Endothelial cell of hepatic sinusoid (primary cell): ENCODE results near the gene RETREG2.

Source experiments
- in situ Hi-C: cut with HindIII; loops from 2 replicates; pipeline ENCODE4 v1.10.0; 2017; ENCODE audit warnings: low sequenced_read_pairs

Gene RETREG2

DNA sequence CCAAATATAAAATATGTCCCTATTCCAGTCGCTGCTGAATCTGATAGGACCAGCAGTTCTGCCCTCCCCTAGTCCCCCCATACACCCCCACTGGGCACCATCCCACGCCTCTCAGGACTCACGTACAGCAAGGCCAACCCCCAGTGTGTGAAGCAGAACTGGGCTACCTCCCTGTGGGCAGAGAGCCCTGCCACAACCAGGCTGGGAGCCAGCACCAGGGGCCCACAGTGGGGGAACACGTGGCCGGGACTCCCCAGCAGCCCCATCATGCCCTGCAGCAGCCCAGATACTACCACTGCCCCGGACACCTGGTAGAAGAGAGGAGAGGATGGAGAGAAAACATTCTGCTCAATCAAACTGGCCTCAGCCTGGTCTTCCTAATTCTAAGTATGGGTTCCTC, 9.5 kb upstream of the RETREG2 start:
- in situ Hi-C loops: no loop called here

DNA sequence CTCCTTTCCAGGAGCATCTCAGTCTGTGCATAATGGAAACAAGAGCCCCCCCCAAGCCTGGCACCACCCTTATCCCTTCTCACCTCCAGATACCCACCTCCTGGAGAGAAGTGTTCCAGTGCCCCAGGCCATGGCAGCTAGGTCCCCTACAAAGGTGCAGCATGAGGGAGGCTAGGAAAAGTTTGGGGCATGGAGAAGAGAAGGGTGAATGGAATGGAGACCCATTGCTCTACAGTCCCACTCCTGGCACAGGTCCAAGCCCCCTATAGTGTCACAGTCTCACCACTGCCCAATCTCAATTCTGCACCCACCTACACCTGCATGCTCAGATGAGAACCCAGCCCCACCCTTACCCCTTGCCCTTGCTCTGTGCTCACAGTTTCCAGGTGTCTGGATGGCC, 9.1 kb upstream of the RETREG2 start:
- in situ Hi-C loops: no loop called here

DNA sequence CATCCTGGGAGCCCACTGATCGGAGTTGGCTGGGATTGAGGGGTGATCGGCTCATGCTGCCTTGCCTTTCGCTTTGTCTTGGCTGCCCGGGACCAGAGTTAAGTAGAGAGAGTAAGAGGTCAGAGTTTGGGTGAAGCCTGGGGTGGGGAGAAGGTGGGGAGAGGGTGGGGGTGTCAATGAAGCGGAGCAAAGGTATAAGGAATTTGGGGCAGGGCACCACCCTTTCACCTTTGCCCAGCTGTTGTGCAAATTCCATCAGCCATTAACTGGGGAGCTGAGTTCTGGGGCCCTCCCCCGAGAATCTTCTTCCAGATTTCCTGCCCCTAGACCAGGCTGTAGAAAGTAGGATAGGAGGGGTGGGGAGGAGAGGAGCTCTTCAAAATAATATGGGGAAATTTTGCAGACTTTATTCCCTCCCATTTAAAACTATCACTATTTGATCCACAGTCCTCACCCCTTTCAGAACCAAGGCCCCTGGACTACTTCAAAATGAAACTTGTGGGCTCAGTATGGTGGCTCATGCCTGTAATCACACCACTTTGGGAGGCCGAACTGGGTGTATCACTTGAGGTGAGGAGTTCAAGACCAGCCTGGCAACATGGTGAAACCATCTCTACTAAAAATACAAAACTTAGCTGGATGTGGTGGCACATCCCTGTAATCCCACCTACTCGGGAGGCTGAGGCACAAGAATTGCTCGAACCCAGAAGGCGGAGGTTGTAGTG, 8.0 kb upstream of the RETREG2 start, which contains the start of gene SLC23A3:
TSS of gene SLC23A3 (minus strand) at position 100 of the 725 bp plus-strand sequence. CDS start at position 55, 45 bp downstream.
- in situ Hi-C loops: no loop called here

DNA sequence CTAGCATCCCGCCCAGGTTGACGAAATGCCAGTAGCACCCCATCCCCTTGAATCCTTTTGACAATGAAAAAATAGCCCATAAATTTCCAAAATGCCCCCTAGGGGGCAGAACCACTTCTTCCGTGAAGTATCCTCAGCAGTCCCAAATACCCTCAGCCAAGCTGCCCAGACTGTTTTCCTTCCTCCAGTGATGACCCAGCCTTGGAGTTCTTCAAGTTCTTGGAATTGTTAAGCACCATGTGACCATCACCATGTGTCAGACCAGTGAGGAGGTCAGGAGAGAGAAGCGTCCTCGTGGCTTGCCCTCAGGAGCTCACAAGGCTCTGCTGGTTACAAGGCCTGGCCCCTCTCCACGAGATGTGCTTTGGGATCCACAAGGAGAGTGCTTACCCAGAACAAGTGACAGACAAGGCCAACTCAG, 6.8 kb upstream of the RETREG2 start:
- in situ Hi-C loops: no loop called here

DNA sequence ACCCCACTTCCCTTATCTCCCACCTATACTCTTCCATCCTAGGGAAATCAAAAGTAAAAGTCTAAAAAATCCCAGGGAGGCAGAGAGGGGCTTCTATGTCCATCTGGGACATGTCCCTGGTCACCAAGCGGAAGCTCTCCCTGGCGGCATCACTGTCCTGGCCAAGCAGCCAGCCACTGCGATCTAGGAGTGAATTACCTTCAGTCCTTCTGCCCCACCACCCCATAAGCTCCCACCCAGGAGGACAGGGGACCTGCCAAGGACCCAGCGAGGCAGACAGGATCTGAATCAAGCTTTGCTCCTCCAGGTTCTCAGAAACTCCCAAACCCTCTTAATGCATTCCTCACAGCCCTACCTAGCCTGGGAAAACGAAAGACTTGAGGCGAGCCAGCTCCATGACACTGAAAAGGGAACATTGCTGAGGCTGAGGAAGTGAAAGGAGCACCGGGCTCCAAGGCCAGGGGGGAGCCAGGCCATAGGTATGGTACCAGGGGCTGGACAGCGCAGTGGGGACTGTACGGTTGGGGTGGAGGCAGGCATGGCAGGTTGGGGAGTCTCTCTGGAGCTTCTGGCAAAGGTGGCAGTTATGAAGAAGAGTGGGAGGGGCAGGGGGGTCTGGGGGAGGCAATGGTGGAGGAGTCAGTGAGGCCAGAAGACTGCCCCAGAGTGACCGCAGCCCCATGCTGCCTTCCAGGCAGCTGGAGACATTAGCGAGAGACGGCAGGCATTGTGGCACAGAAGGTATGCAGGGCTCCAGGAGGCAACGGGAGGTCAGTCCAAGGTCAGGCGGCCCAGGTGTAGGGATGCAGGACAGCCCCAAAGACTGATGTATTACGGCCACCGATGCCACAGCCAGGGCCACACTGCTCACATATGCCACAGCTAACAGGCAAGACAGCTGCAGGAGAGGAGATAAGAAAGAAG, 5.6 kb upstream of the RETREG2 start:
- in situ Hi-C loops: no loop called here

DNA sequence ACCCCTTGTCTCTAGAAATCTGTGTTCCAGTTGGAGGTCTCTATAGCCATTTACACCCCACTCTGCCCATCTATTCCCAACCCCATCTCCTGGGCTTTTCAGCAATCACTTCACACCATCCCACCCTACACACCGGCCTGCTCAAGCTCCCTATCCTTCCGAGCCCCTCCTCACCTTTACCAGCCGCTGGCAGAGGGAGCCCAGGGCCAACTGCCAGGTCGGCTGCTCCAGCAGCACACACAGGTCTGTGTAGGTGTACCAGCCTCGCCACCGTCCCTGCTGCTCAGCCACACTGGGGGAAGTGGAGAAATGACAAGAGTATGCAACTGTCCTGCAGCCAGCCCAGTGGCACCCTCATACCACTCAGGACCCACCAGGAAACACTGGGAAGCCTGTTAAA, 4.9 kb upstream of the RETREG2 start:
- in situ Hi-C loops: no loop called here

DNA sequence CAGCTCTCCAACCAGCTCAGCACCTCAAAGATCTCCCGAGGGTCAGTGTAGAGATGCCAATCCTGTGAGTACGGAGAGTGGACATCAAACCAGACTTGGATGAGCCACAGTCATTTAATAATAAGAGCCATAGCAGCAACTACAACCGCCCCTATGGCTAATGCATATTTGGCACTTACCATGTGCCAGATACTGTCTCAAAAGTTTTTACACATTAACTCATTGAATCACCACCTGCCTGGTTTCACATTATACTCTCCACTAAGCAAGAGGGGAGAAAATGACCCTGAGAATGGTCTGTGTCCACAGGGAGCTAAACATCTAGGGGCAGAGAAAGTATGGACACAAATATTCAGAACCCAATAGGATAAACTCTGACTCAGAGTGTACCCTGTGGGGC, 3.9 kb upstream of the RETREG2 start:
- in situ Hi-C loops: no loop called here

DNA sequence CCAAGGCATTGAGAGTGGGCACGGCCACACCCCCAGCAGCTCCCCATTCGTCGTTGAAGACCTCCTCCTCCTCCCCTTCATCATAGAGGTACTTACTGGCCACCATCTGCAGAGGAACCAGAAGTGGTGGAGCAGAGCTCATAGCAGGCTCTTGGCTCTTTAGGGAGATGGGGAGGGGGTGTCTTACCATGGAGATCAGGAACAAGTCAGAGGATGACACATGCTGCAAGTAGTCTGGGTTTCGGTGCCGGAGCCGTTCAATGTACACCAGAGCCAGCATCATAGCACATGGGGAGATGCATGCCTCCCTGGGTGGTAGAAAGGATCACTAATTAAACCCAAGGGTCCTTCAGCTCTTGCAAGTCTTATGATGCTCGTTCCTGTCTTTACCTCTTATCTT, 3.3 kb upstream of the RETREG2 start:
- in situ Hi-C loops: no loop called here

DNA sequence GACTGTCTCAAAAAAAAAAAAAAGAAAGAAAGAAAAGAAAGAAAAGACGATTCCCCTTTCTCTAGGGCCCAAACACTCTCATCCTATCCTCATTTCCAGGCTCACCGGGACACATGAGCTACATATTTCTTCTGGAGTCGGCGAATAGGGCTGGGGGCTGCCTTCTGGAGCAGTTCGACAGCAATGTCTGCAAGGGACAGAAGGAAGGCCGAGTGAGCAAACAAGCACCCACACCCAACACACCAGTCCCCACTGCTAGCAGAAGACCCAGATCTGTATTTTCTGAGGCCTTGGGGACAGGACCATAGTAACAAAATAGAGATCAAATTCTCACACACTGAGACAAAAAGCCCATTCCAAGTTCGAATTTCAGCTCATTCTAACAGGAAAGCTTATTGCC, 2.6 kb upstream of the RETREG2 start:
- in situ Hi-C loops: no loop called here

DNA sequence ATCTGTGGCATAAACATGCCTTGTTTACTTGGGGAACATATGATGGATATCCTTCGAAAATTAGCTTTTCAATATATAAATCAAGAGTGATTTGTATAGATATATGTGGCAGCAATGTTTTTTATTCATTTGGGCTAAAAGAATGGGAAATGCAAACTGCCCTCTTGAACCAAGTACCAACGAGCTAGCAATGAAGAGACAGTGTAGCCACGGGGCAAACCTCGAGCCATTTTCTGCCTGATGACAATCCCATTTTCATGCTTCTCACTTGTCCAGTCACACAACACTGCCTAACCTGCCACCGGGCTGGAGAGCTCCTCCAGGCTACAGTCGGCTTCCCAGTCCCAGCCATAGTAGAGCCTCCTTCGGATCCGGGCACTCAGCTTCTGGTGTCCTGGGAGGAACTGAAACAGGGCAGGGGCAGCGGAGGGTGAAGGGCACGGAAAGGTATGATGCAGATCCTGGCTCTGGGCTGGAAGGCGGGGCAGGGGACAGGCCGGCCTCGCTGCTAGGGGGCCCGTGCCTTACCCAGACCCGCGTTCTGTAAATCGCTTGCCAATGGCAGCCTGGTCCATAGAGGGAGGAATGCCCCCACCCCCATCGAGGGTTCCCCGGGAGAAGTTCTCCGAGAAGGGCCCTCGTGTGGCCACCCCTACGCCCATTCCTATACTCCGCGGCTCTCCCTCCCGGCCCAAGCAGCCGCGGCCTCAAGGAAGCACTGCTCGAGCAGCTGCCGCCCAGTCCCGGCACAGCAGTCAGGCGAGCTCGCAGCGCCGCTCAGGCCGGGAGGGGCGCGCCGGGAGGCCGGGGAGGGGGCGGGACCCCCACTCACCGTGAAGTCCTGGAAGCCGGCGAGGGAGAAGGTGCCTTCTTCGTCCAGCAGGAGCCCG, 1.9 kb upstream of the RETREG2 start:
- in situ Hi-C loops: no loop called here

DNA sequence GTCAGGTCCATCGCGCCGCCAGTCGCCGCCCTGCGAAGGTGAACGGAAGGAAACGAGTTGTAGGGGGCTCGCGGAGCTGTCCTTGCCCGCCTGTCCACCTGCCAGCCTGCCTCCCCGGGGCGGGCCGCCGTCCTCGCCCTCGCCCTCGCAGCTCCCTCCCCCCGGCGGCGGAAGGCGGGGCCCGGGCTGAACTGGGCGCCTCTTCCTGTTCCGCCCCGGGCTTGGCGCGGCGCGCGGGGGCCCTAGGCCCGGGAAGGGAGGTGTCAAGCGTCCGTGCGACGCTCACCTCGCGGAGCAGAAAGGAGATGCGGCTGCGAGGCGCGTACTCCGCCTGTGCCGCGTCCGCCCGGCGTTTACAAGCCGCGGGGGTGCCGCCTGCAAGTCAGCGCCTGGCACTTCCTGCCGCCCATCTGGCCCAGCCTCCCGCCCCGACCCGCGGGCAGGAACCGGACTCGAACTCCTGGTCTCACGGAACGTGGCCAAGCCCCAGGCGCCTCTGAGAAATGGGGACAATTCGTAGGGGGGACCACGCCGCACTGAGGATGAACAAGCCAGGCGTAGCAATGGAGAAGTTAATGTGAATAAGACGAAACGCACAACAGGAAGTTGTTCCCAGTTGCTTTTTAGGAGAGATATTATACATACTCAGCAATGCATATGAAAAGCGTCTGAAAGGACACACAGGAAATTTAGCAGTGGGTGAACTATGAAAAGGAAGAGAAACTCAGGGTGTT, 1.1 kb upstream of the RETREG2 start, which contains the start of gene CNPPD1:
TSS of gene CNPPD1 (minus strand) at position 108 of the 734 bp plus-strand sequence. CDS start at position 11, 97 bp downstream.
- in situ Hi-C loops: no loop called here

DNA sequence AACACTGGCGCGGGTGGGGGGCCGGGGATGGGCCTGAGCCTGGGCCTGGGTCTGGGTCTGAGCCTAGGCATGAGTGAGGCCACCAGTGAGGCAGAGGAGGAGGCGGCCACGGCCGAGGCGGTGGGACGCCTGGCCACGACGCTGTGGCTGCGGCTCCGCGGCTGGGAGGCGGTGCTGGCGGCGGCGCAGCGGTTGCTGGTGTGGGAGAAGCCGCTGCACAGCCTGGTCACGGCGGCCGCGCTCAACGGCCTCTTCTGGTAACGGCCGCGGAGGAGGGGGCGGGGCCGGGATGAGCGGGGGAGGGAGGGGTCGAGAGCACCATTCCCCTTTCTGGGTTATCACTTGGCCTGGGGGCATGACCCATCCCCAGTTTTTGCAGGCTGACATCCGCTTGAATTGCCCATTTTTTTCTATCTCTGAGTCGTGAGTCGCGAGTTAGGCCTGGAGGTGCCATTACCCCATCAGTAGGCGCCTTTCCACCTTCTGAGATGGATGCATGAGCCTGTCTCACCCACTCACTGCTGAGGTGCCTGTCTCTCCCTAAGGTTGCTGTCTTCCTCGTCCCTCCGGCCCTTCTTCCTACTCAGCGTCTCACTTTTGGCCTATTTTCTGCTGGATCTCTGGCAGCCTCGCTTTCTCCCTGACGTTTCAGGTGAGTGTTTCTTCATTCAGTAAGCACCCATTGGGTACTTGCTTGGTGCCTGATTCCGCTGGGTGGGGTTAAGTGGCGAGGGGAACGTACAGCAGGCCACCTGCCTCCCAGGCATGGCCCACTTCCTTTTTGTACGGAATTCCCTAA, 501 bp downstream of the RETREG2 start:
- in situ Hi-C loops: no loop called here

DNA sequence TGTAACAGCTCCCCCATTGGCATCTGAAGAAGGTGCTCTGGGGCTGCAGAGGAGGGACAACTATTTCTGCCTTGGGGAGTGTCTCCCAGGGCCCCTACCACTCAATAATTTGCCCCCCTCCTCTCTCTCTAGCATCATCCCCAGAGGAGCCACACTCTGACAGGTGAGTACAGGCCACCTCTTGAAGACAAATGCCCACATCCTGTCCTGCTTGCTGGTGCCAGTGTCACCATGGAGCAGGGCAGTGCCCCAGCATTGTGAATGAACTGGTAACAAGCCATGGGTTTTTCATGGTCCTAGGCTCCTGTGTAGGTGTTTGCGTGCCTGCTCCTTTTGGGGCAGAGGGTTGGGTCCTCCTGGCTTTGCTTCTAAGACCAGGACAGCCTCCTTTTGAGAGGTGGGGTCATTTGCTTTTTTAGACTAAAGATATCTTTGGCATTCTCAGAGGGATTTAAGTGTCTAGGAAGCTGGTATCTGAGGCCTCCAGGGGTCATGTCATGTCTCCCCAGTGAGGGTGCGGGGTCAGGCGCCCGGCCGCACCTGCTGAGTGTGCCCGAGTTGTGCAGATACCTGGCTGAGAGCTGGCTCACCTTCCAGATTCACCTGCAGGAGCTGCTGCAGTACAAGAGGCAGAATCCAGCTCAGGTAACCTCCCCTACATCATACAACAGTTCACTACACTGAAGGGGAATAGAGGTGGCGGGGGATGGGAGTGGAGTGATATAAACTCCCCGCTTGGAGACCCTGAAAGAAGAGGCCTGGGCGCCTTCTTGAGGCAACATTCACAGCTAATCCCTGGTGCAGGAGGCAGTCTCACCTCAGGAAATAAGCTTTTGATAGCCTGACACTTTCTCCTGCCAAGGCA, 1.8 kb downstream of the RETREG2 start:
- in situ Hi-C loops: loop anchor here (5.0 kb wide), 2 partner anchors 43 to 62 kb away; no protein-coding TSS in a partner anchor

DNA sequence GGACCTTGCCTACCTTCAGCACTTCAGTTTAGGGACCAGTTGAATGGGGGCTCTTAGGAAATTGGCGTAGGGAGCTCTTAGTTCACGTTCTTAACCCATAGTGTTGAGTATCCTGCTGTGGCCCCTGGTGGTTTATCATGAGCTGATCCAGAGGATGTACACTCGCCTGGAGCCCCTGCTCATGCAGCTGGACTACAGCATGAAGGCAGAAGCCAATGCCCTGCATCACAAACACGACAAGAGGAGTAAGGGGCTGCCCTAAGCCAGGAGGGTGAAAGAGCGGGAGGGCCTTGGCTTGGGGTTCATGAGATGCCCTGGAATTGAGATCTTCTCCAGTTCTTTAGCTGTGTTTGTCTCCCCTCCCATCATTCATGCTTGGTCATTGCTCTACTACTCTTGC, 2.9 kb downstream of the RETREG2 start:
- in situ Hi-C loops: loop anchor here (5.0 kb wide), 2 partner anchors 44 to 61 kb away; no protein-coding TSS in a partner anchor

DNA sequence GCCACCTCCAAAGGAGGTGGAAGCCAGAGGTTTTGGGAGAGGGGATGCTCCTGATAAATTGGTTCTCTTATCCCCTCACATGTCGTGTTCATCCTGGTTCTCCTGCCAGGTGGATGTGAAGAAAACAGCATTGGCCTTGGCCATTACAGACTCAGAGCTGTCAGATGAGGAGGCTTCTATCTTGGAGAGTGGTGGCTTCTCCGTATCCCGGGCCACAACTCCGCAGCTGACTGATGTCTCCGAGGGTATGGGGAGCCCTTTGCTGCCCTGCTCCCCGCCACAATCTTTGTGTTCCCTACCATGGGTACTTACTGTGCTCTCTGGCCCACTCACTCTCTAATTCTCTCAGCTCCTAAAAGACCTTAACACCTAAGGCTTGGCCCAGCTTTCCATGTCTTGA, 3.5 kb downstream of the RETREG2 start:
- in situ Hi-C loops: loop anchor here (5.0 kb wide), 2 partner anchors 44 to 61 kb away; no protein-coding TSS in a partner anchor

DNA sequence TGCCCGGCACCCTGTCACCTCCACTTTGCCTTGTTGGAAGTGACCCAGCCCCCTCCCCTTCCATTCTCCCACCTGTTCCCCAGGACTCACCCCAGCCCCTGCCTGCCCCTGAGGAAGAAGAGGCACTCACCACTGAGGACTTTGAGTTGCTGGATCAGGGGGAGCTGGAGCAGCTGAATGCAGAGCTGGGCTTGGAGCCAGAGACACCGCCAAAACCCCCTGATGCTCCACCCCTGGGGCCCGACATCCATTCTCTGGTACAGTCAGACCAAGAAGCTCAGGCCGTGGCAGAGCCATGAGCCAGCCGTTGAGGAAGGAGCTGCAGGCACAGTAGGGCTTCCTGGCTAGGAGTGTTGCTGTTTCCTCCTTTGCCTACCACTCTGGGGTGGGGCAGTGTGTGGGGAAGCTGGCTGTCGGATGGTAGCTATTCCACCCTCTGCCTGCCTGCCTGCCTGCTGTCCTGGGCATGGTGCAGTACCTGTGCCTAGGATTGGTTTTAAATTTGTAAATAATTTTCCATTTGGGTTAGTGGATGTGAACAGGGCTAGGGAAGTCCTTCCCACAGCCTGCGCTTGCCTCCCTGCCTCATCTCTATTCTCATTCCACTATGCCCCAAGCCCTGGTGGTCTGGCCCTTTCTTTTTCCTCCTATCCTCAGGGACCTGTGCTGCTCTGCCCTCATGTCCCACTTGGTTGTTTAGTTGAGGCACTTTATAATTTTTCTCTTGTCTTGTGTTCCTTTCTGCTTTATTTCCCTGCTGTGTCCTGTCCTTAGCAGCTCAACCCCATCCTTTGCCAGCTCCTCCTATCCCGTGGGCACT, 4.5 kb downstream of the RETREG2 start:
- in situ Hi-C loops: loop anchor here (5.0 kb wide), 2 partner anchors 45 to 60 kb away; no protein-coding TSS in a partner anchor

DNA sequence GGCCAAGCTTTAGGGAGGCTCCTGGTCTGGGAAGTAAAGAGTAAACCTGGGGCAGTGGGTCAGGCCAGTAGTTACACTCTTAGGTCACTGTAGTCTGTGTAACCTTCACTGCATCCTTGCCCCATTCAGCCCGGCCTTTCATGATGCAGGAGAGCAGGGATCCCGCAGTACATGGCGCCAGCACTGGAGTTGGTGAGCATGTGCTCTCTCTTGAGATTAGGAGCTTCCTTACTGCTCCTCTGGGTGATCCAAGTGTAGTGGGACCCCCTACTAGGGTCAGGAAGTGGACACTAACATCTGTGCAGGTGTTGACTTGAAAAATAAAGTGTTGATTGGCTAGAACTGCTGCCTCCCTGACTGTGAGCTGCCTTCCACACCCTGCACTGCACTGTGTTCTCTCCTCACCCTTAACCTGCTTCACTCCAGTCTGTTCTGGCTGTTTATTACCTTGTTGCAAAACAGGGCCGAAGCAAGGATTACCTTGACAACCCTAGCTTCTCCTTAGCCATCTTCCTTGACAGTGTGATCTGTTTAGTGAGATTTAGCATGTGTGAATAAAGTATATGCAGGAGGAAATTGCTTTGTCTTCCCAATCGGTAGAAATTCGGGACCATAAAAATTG, 5.2 kb downstream of the RETREG2 start:
- in situ Hi-C loops: loop anchor here (5.0 kb wide), 2 partner anchors 46 to 59 kb away; no protein-coding TSS in a partner anchor
